Ascending aorta (tissue), 2 donors: ENCODE measurements around the gene SLC29A3. TPM values are rescaled to one million over a fixed set of nuclear protein-coding genes. Genes with fewer than 3 reads are reported as not detected.

Source experiments
- DNase-seq, 2 donors: peaks; one replicate each; pipeline ENCODE4 v3.0.0-alpha.2; 2019; ENCODE audit warnings: low spot score in 2 of 2
- H3K27ac ChIP-seq, 2 donors: fragments of 200-600 bp; sonication (generic); one replicate each; pipeline ENCODE4 v1.5.1; 2016 to 2017; ENCODE audit warnings: mild to moderate bottlenecking in 1 of 2
- H3K27me3 ChIP-seq: fragments of 200-600 bp; sonication (generic); one replicate; pipeline ENCODE4 v1.5.1; 2017
- H3K36me3 ChIP-seq, 2 donors: fragments of 200-600 bp; sonication (generic); one replicate each; pipeline ENCODE4 v1.5.1; 2016
- H3K4me1 ChIP-seq, 2 donors: fragments of 200-600 bp; sonication (generic); one replicate each; pipeline ENCODE4 v1.5.1; 2016 to 2017; ENCODE audit warnings: mild to moderate bottlenecking in 1 of 2
- H3K4me3 ChIP-seq, 2 donors: fragments of 200-600 bp; sonication (generic); one replicate each; pipeline ENCODE4 v1.5.1; 2016 to 2017; ENCODE audit warnings: mild to moderate bottlenecking in 1 of 2
- H3K9me3 ChIP-seq, 2 donors: fragments of 200-600 bp; sonication (generic); one replicate each; pipeline ENCODE4 v1.5.1; 2016
- CTCF ChIP-seq, 3 experiments: fragments of 200-600 bp in 2 of 3; fragments of 450-650 bp in 1 of 3; sonication (generic) in 2 of 3; IDR thresholded peaks; one replicate each; pipeline ENCODE4 v1.5.1; 2016 to 2019; ENCODE audit warnings: antibody characterized with exemption in 3 of 3, mild to moderate bottlenecking in 1 of 3, moderate library complexity in 1 of 3
- intact Hi-C: fragments of 100-400 bp; cut with DNase I; formaldehyde crosslinking; loops from one replicate; pipeline ENCODE4 v1.15.1; 2023
- total RNA-seq: library from RNA; depleted of rRNA; stranded (reverse); fragments of >200 nt; gene quantifications from one replicate; pipeline ENCODE4 v1.1.0, GENCODE V29; 2016

The SLC29A3 gene
- total RNA-seq, 1 donor from 2014 or later = 0.64 TPM

GRCh38 chr10:71396084-71396710, 77.1 kb downstream of the SLC29A3 start:
- Histone ChIP-seq H3K4me3 (peak overlapping the region; percentile 51 to 69), H3K27me3 (peaks cover 3% of the 10 kb centered on the region), H3K4me1 (peaks cover 10 to 17% of the 10 kb centered on the region in 2 donors), H3K9me3 (no peaks in the 10 kb centered on the region), H3K36me3 (no peaks in the 10 kb centered on the region), H3K27ac (no peak overlapping the region)
- intact Hi-C loops = loop anchor here (2.0 to 5.0 kb wide), 2 partner anchors 173 to 416 kb away; no protein-coding TSS in a partner anchor
- TF ChIP-seq CTCF (IDR thresholded peaks at IDR 0.05) = peak; percentile 17 to 46 (median 29)
- no peak for DNase-seq

- Histone ChIP-seq H3K36me3 (no peaks in the 10 kb centered on the region), H3K4me1 (peaks cover 10 to 17% of the 10 kb centered on the region in 2 donors), H3K9me3 (no peaks in the 10 kb centered on the region), H3K27me3 (peaks cover 3% of the 10 kb centered on the region), H3K4me3 (peak within 1 kb of the TSS; percentile 51 to 69), H3K27ac (no peak within 1 kb of the TSS)
- no peak for DNase-seq
- intact Hi-C loops = loop anchor here (2.0 to 5.0 kb wide), 2 partner anchors 172 to 415 kb away; no protein-coding TSS in a partner anchor
- no peak for TF ChIP-seq CTCF (IDR thresholded peaks at IDR 0.05)
These were observed 77.7 kb downstream of the SLC29A3 start, which contains the start of gene CDH23 for GRCh38 chr10:71396711-71397295. Gene CDH23, plus strand, starts transcription at chr10:71396920. Its CDS starts 42,912 bp downstream, at chr10:71439832.

- Histone ChIP-seq H3K4me1 (peaks cover 10 to 17% of the 10 kb centered on the region in 2 donors), H3K4me3 (peak overlapping the region; percentile 51 to 69), H3K27ac (no peak overlapping the region), H3K27me3 (peaks cover 3% of the 10 kb centered on the region), H3K36me3 (no peaks in the 10 kb centered on the region), H3K9me3 (no peaks in the 10 kb centered on the region)
- no peak for TF ChIP-seq CTCF (IDR thresholded peaks at IDR 0.05)
- DNase-seq = no peak
- intact Hi-C loops = loop anchor here (2.0 to 5.0 kb wide), 2 partner anchors 171 to 415 kb away; no protein-coding TSS in a partner anchor
These were observed 78.5 kb downstream of the SLC29A3 start for GRCh38 chr10:71397296-71398212.

DNA sequence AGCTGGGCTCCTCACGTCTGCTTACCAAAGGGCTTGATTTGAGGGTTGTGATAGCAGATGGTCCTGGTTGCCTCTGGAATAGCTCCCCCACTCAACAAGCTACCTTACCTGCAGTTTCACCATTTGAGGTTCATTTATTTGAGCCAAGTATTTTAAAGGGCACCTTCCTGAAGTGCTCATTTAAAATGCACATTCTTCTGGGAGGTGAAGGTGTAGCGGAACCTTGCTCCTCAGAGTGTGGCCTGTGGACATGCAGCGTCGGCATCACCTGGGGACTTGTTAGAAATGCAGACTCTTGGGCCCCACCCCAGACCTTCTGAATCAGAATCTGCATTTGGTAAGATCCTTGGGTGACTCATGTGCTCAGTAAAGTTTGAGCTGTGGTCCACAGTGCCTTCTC, 79.9 kb downstream of the SLC29A3 start:
- no peak overlapping the region for H3K27ac ChIP-seq
- no peaks in the 10 kb centered on the region for H3K36me3 ChIP-seq
- H3K4me3 ChIP-seq = no peak overlapping the region
- intact Hi-C loops = loop anchor here (5.0 kb wide), 1 partner anchor 413 kb away; no protein-coding TSS in a partner anchor
- peaks cover 10 to 17% of the 10 kb centered on the region in 2 donors for H3K4me1 ChIP-seq
- TF ChIP-seq CTCF (IDR thresholded peaks at IDR 0.05) = no peak
- H3K27me3 ChIP-seq = peaks cover 3% of the 10 kb centered on the region
- no peaks in the 10 kb centered on the region for H3K9me3 ChIP-seq
- DNase-seq = no peak

DNA sequence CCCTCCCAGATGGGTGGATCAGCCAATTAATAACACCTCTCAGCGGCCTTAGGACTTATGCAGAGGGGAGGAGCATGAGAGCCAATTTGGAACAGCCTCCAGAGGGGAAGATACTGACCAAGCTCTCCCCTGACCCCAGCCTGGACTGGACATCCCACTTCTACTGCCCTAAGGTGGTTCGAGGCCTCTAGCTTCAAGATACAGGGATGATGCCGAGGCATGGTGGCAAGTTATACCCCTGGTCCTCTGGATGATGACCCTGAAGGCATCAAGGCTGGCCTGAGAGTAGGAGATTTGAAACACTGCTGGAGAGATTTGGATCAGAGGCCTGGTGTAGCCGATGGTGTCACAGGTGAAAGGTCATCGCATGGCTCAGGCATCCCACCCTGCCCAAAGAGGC, 80.9 kb downstream of the SLC29A3 start:
- DNase-seq = peak in 1 of 2 donors; percentile 35
- H3K4me3 ChIP-seq = no peak overlapping the region
- H3K36me3 ChIP-seq = no peaks in the 10 kb centered on the region
- H3K4me1 ChIP-seq = peaks cover 10 to 17% of the 10 kb centered on the region in 2 donors
- no peaks in the 10 kb centered on the region for H3K9me3 ChIP-seq
- TF ChIP-seq CTCF (IDR thresholded peaks at IDR 0.05) = no peak
- no peak overlapping the region for H3K27ac ChIP-seq
- intact Hi-C loops = loop anchor here (5.0 kb wide), 1 partner anchor 412 kb away; no protein-coding TSS in a partner anchor
- peaks cover 3% of the 10 kb centered on the region for H3K27me3 ChIP-seq
